Measurements from ENCODE around the gene ROCK2. TPM values are rescaled to one million over a fixed set of nuclear protein-coding genes. Genes with fewer than 3 reads are reported as not detected.
A peak's percentile ranks its signal among the peaks of the same experiment; 100 is the strongest.

The ROCK2 gene
- total RNA-seq, 4 donors from 2014 or later, result 51.0 to 75.9 (median 67.6) TPM

DNA sequence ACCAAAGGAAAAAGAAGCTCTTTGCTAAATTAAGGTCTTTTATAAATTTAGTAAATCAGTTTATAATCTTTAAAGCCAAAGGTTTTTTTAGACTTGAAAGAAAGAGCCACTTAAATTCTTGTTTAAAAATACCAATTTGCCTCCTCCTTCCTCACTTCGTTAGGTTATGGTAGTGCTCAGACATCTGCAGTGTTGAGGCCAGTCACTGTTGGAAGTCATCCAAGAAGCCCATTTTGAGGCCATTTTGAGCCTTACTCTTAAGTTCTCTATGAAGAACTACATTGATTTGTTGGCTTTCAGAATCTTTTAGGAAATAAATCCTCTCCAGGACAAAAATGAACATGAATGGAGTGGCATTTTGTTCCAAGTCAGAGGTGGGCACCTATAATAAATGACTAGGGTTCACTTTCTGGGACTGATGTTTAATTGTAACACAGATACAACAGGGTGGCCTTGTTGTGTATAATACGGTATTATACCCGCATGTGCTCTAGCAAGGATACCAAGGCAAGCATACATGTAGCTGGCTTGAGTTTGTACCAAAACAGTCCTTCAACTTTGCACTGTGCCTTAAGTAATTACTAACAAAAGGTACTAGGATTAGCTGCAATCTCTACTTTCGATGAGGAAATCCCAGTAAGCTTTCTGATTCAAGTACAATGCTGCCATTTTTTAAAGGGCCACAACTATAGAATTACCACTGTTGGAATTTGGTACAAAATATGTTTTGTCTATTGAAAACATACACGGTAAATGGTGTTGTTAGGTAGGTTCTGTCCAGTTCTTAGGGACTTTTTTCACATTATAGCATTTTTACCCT is 166.4 kb downstream of the ROCK2 start:
- DNase-seq, result no peak
- no peak overlapping the region for H3K4me3 ChIP-seq
- no peak for TF ChIP-seq POLR2A (IDR thresholded peaks at IDR 0.05)
- TF ChIP-seq, protein P1, sequence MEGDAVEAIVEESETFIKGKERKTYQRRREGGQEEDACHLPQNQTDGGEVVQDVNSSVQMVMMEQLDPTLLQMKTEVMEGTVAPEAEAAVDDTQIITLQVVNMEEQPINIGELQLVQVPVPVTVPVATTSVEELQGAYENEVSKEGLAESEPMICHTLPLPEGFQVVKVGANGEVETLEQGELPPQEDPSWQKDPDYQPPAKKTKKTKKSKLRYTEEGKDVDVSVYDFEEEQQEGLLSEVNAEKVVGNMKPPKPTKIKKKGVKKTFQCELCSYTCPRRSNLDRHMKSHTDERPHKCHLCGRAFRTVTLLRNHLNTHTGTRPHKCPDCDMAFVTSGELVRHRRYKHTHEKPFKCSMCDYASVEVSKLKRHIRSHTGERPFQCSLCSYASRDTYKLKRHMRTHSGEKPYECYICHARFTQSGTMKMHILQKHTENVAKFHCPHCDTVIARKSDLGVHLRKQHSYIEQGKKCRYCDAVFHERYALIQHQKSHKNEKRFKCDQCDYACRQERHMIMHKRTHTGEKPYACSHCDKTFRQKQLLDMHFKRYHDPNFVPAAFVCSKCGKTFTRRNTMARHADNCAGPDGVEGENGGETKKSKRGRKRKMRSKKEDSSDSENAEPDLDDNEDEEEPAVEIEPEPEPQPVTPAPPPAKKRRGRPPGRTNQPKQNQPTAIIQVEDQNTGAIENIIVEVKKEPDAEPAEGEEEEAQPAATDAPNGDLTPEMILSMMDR (IDR thresholded peaks at IDR 0.05), result no peak

DNA sequence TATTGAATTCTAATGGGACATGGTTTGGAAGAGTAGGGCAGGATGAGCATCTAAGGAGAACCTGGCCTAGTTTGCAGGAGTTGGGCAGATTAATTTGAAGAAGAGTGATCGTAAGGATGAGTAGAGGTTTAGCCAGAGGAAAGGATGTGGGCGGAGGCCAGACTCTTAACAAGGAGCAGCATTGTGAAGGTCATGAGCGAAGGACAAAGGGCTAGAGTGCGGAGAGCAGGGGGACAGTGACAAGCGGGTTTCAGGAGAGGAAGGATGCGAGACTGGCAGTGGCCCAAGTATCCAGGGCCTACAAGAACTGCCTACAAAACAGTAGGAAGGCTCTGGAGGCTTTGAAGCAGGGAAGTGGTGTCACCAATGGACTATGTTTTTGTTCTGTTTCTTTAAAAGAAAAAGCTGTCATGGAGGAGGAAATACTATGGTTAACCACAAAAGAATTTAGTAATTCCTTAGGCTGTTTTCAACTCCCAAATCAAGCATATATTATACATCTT is 169.1 kb downstream of the ROCK2 start:
- Histone ChIP-seq H3K4me3 (no peak overlapping the region), H3K4me1 (no peaks in the 10 kb centered on the region), H3K27me3 (no peaks in the 10 kb centered on the region), H3K9me3 (no peaks in the 10 kb centered on the region), H3K27ac (peak overlapping the region in 1 of 4 donors; percentile 17), H3K36me3 (peaks cover 0 to 5% (median 0%) of the 10 kb centered on the region in 3 donors)
- TF ChIP-seq, protein P1 (IDR thresholded peaks at IDR 0.05), result no peak
- no peak for TF ChIP-seq POLR2A (IDR thresholded peaks at IDR 0.05)
- DNase-seq, result no peak

More for the DNA sequence above, 166.4 kb downstream of the ROCK2 start:
- H3K36me3 ChIP-seq, result peaks cover 0 to 19% (median 0%) of the 10 kb centered on the region in 3 donors
- H3K4me1 ChIP-seq, result no peaks in the 10 kb centered on the region
- no peaks in the 10 kb centered on the region for H3K27me3 ChIP-seq
- no peak overlapping the region for H3K27ac ChIP-seq
- H3K9me3 ChIP-seq, result no peaks in the 10 kb centered on the region

DNA sequence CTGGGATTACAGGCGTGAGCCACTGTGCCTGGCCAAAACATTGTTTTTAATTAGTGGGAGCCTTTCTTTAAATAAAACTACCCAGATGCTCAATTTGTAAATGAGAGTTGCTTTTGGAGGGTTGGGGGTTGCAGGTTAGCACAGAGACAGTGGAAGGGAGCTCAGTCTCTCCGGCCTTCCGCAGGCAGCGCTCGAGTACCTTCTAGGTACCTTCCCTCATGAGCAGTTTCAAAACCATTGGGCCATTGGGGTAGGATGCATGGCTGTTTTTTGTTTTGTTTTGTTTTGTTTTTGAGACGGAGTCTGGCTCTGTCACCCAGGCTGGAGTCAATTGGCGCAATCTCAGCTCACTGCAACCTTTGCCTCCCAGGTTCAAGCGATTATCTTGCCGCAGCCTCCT is 170.2 kb downstream of the ROCK2 start:
- Histone ChIP-seq H3K4me1 (no peaks in the 10 kb centered on the region), H3K4me3 (no peak overlapping the region), H3K27me3 (no peaks in the 10 kb centered on the region), H3K9me3 (no peaks in the 10 kb centered on the region), H3K27ac (no peak overlapping the region), H3K36me3 (no peaks in the 10 kb centered on the region)
- TF ChIP-seq, protein P1 (IDR thresholded peaks at IDR 0.05), result no peak
- TF ChIP-seq POLR2A (IDR thresholded peaks at IDR 0.05), result no peak
- no peak for DNase-seq

DNA sequence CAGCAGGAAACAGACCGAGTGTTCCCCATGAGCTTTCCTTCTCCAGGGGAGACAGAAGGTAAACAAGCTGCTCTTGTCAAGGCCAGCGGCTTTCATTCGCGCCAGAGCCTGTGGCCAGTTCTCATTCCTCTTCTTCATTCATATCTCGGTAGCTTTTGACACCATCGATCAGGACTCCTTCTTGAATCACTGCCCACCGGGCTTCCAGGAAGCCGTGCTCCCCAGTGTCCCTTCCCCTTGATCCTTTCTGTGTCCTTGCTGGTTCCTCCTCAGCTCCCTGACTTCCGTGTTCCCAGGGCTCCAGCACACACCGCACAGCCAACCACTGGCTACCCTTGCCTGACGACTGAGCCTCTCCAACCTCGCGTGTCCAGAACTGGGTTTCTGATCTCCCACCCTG is 175.1 kb downstream of the ROCK2 start:
- no peak overlapping the region for H3K27ac ChIP-seq
- TF ChIP-seq POLR2A (IDR thresholded peaks at IDR 0.05), result no peak
- TF ChIP-seq, protein P1 (IDR thresholded peaks at IDR 0.05), result no peak
- no peak overlapping the region for H3K4me3 ChIP-seq
- H3K36me3 ChIP-seq, result no peaks in the 10 kb centered on the region
- no peaks in the 10 kb centered on the region for H3K4me1 ChIP-seq
- H3K9me3 ChIP-seq, result no peaks in the 10 kb centered on the region
- DNase-seq, result no peak
- H3K27me3 ChIP-seq, result no peaks in the 10 kb centered on the region

DNA sequence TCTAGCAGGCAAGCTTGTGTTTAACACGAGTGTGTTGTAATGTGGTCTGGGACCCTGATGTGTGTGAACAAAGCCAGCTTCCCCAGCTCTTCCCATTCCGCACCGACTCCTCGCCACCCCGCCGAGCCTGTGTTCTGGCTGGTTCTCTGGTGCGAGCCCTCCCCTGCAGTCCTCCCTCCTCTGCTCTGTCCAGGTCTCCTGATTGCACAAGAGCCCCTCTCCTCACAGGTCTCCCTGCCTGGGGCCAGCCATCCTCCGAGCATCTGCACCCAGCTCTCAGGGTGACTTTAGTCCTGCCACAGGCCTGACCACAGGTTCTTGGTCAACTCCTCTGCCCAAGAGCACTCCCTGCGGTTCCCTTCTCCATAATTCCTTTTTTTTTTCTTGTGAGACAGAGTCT is 175.9 kb downstream of the ROCK2 start:
- Histone ChIP-seq H3K27ac (no peak overlapping the region), H3K4me1 (no peaks in the 10 kb centered on the region), H3K4me3 (no peak overlapping the region), H3K9me3 (no peaks in the 10 kb centered on the region), H3K27me3 (no peaks in the 10 kb centered on the region), H3K36me3 (no peaks in the 10 kb centered on the region)
- DNase-seq, result no peak
- TF ChIP-seq, protein P1 (IDR thresholded peaks at IDR 0.05), result no peak
- TF ChIP-seq POLR2A (IDR thresholded peaks at IDR 0.05), result no peak

Data from Peyer's patch (tissue), 4 donors.